ENCODE data around the gene ENDOG. TPM values are rescaled to one million over a fixed set of nuclear protein-coding genes. Genes with fewer than 3 reads are reported as not detected.

ENDOG gene
- total and polyA plus RNA-seq, 5 donors = 42.9 to 70.5 (median 64.5) TPM

- ATAC-seq (no peak), DNase-seq (no peak)
- peaks cover 8% of the 10 kb centered on the region for H3K4me1 ChIP-seq (ENCODE audit: control insufficient read depth, insufficient read depth, low read length)
- no peak overlapping the region for H3K27ac ChIP-seq (ENCODE audit: low read length)
- no peak overlapping the region for H3K4me3 ChIP-seq (ENCODE audit: low read length)
- WGBS = 87% methylated on average over 16 of the region's 16 CpGs
- no peaks in the 10 kb centered on the region for H3K27me3 ChIP-seq (ENCODE audit: control insufficient read depth, insufficient read depth)
- no peaks in the 10 kb centered on the region for H3K9me3 ChIP-seq (ENCODE audit: control insufficient read depth, low read length)
- intact Hi-C loops (cut with DNase I) = no loop called here
These were observed 3.5 kb downstream of the ENDOG start for GRCh38 chr9:128821584-128822406.

DNA sequence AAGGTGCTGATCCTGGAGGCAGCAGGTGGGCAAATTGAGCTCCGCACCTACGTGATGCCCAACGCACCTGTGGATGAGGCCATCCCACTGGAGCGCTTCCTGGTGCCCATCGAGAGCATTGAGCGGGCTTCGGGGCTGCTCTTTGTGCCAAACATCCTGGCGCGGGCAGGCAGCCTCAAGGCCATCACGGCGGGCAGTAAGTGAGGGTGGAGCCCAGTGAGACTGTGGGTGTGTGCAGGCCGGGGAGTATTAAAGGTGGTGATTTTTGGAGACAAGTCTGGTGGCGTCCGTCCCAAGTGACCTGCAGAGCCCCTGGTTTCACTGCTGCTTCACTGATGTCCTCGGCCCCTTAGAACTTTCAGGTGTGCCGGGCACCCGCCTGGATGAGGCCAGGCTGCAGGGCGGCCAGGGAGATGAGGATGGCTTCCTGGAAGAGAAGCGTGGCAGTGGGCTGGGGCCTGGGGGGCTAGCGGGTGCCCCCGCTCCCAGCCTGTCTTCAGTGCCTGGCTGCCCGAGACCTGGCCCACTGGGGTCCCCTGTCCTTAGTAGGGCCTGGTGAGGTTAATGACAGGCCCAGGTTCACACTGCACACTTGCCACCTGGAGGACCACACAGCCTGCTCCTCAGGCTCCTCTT is 4.2 kb downstream of the ENDOG start:
- no peak for ATAC-seq
- Histone ChIP-seq H3K27me3 (ENCODE audit: control insufficient read depth, insufficient read depth) (no peaks in the 10 kb centered on the region), H3K4me1 (ENCODE audit: control insufficient read depth, insufficient read depth, low read length) (peaks cover 8% of the 10 kb centered on the region), H3K4me3 (ENCODE audit: low read length) (no peak overlapping the region), H3K27ac (ENCODE audit: low read length) (no peak overlapping the region), H3K9me3 (ENCODE audit: control insufficient read depth, low read length) (no peaks in the 10 kb centered on the region)
- intact Hi-C loops (cut with DNase I) = no loop called here
- WGBS = 91% methylated on average over 22 of the region's 22 CpGs
- no peak for DNase-seq

DNA sequence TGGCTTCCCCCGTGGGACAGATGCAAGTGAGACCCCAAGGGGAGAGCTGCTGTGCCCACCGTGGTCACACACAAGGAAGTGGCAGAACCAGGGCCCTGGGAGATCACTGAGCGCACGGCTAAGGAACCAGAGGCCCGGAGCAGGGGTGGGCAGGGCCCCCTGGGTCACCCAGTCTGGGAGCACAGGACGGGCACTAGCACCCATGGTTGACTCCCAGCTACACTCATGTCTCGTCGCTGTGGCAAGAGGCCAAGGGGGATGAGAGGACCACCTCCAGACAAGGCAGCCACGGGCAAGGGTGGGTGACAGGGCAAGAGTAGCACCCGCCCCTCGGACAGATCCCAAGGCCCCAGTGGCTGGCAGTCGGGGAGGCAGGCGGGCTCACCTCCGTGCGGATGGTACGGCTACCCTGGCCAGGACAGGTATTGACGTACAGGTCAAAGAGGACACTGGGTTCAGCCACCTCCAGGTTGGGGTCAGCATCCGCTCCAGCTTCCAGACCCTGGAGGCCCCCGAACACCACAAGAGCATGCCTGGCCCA is 5.1 kb downstream of the ENDOG start:
- ATAC-seq (no peak), DNase-seq (no peak)
- 84% methylated on average over 19 of the region's 19 CpGs for WGBS
- intact Hi-C loops (cut with DNase I) = no loop called here
- H3K4me1 ChIP-seq (ENCODE audit: control insufficient read depth, insufficient read depth, low read length) = peaks cover 8% of the 10 kb centered on the region
- H3K27me3 ChIP-seq (ENCODE audit: control insufficient read depth, insufficient read depth) = no peaks in the 10 kb centered on the region
- no peak overlapping the region for H3K27ac ChIP-seq (ENCODE audit: low read length)
- no peaks in the 10 kb centered on the region for H3K9me3 ChIP-seq (ENCODE audit: control insufficient read depth, low read length)
- H3K4me3 ChIP-seq (ENCODE audit: low read length) = no peak overlapping the region

DNA sequence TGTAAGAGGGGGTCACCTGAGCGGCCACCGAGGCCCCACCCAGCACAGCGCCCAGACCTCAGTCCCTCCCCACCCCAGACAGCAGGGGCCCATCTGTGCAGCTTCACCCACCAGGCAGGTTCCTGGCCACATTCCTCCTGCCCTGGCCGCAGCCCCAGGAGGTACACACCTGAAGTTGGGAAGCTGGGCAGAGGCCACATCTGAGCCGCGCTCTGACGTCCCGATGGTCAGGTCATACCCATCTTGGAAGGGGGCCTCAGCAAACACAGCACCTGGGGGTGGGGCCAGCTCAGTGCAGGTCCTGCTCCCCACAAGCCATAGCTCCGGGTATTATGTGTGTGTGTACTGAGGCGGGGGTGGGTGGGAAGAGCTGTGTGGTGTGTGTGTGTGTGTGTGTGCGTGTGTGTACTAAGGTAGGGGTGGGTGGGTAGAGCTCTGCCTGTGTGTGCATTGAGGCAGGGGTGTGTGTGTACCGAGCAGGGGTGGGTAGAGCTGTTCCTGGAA is 5.7 kb downstream of the ENDOG start:
- Histone ChIP-seq H3K4me1 (ENCODE audit: control insufficient read depth, insufficient read depth, low read length) (peaks cover 8% of the 10 kb centered on the region), H3K27ac (ENCODE audit: low read length) (no peak overlapping the region), H3K9me3 (ENCODE audit: control insufficient read depth, low read length) (no peaks in the 10 kb centered on the region), H3K4me3 (ENCODE audit: low read length) (no peak overlapping the region), H3K27me3 (ENCODE audit: control insufficient read depth, insufficient read depth) (no peaks in the 10 kb centered on the region)
- intact Hi-C loops (cut with DNase I) = no loop called here
- DNase-seq (no peak), ATAC-seq (no peak)
- WGBS = 86% methylated on average over 12 of the region's 12 CpGs

- peaks cover 2% of the 10 kb centered on the region for H3K4me1 ChIP-seq (ENCODE audit: control insufficient read depth, insufficient read depth, low read length)
- ATAC-seq (no peak), DNase-seq (no peak)
- WGBS = 85% methylated on average over 7 of the region's 7 CpGs
- intact Hi-C loops (cut with DNase I) = no loop called here
- H3K27me3 ChIP-seq (ENCODE audit: control insufficient read depth, insufficient read depth) = no peaks in the 10 kb centered on the region
- no peak overlapping the region for H3K27ac ChIP-seq (ENCODE audit: low read length)
- H3K4me3 ChIP-seq (ENCODE audit: low read length) = no peak overlapping the region
- H3K9me3 ChIP-seq (ENCODE audit: control insufficient read depth, low read length) = no peaks in the 10 kb centered on the region
These were observed 6.6 kb downstream of the ENDOG start for GRCh38 chr9:128824911-128825310.

- no peaks in the 10 kb centered on the region for H3K9me3 ChIP-seq (ENCODE audit: control insufficient read depth, low read length)
- no peak for DNase-seq
- H3K27me3 ChIP-seq (ENCODE audit: control insufficient read depth, insufficient read depth) = no peaks in the 10 kb centered on the region
- H3K4me1 ChIP-seq (ENCODE audit: control insufficient read depth, insufficient read depth, low read length) = no peaks in the 10 kb centered on the region
- no peak for ATAC-seq
- 93% methylated on average over 22 of the region's 22 CpGs for WGBS
- intact Hi-C loops (cut with DNase I) = no loop called here
- no peak overlapping the region for H3K27ac ChIP-seq (ENCODE audit: low read length)
- H3K4me3 ChIP-seq (ENCODE audit: low read length) = no peak overlapping the region
These were observed 7.8 kb downstream of the ENDOG start for GRCh38 chr9:128825923-128826700.

GRCh38 chr9:128828267-128828666 is 10.0 kb downstream of the ENDOG start:
- intact Hi-C loops (cut with DNase I) = no loop called here
- H3K27ac ChIP-seq (ENCODE audit: low read length) = no peak overlapping the region
- no peaks in the 10 kb centered on the region for H3K9me3 ChIP-seq (ENCODE audit: control insufficient read depth, low read length)
- H3K27me3 ChIP-seq (ENCODE audit: control insufficient read depth, insufficient read depth) = no peaks in the 10 kb centered on the region
- H3K4me3 ChIP-seq (ENCODE audit: low read length) = no peak overlapping the region
- DNase-seq (peak in 1 of 3 donors; percentile 34), ATAC-seq (no peak)
- H3K4me1 ChIP-seq (ENCODE audit: control insufficient read depth, insufficient read depth, low read length) = no peaks in the 10 kb centered on the region
- 93% methylated on average over 8 of the region's 8 CpGs for WGBS

GRCh38 chr9:128828719-128829452 is 10.6 kb downstream of the ENDOG start:
- 32% methylated on average over 18 of the region's 18 CpGs for WGBS
- no peak for DNase-seq
- Histone ChIP-seq H3K9me3 (ENCODE audit: control insufficient read depth, low read length) (no peaks in the 10 kb centered on the region), H3K4me3 (ENCODE audit: low read length) (peak overlapping the region; percentile 58), H3K4me1 (ENCODE audit: control insufficient read depth, insufficient read depth, low read length) (no peaks in the 10 kb centered on the region), H3K27me3 (ENCODE audit: control insufficient read depth, insufficient read depth) (no peaks in the 10 kb centered on the region), H3K27ac (ENCODE audit: low read length) (peak overlapping the region; percentile 28)
- intact Hi-C loops (cut with DNase I) = no loop called here
- peak in 1 of 2 donors; percentile 1 for ATAC-seq

DNA sequence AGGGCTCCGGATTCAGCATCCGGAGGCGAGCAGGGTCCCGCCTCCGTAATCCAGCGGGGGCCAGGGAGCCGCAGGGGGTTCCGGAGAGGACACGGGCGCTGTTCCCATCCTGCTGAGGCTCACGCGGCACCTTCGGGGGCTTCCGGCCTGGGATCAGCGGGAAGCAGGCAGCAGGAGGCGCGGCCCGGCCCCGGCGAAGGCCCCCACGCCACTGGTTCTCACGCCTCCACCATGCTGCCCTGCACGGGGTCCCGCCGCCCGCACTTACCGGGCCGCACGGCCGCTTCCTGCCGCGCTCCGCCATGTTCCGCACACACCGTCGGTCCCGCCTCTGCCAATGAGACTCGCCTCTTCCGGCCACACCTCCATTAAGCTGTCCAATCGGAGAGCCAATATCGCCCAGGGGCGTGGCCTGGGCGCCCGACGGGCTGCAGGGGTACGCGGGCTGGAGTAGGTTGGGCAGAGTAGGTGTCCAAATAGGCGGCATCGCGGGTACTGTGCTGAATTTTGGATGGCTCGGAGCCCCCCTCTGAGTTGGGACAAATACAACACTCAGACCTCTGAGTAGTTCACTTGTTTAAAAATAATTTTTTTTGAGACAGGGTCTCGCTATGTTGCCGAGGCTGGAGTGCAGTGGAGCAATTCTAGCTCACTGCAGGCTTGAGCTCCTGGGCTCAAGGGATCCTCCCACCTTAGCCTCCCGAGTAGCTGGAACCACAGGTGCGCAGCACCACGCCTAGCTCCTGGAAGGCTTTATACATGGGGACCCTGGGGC is 11.4 kb downstream of the ENDOG start, which contains the start of gene SPOUT1:
TSS of gene SPOUT1 (minus strand) at position 318 of the 775 bp plus-strand sequence. CDS start at position 304, 14 bp downstream.
- DNase-seq = peak; percentile 93 to 97 (median 97)
- WGBS = 1% methylated on average over 56 of the region's 56 CpGs
- peak within 1 kb of the TSS; percentile 28 for H3K27ac ChIP-seq (ENCODE audit: low read length)
- peak within 1 kb of the TSS; percentile 58 for H3K4me3 ChIP-seq (ENCODE audit: low read length)
- peak; percentile 99 for ATAC-seq
- H3K27me3 ChIP-seq (ENCODE audit: control insufficient read depth, insufficient read depth) = no peaks in the 10 kb centered on the region
- intact Hi-C loops (cut with DNase I) = no loop called here
- no peaks in the 10 kb centered on the region for H3K4me1 ChIP-seq (ENCODE audit: control insufficient read depth, insufficient read depth, low read length)
- H3K9me3 ChIP-seq (ENCODE audit: control insufficient read depth, low read length) = no peaks in the 10 kb centered on the region

- Histone ChIP-seq H3K27me3 (ENCODE audit: control insufficient read depth, insufficient read depth) (no peaks in the 10 kb centered on the region), H3K9me3 (ENCODE audit: control insufficient read depth, low read length) (no peaks in the 10 kb centered on the region), H3K4me3 (ENCODE audit: low read length) (no peak overlapping the region), H3K27ac (ENCODE audit: low read length) (no peak overlapping the region), H3K4me1 (ENCODE audit: control insufficient read depth, insufficient read depth, low read length) (no peaks in the 10 kb centered on the region)
- intact Hi-C loops (cut with DNase I) = no loop called here
- no peak for DNase-seq
- ATAC-seq = no peak
- 95% methylated on average over 10 of the region's 10 CpGs for WGBS
These were observed 15.4 kb downstream of the ENDOG start for GRCh38 chr9:128833696-128834095.
